GM10248 (cell line): Measurements from ENCODE around the gene CHST3.

Source experiments
- CTCF ChIA-PET: fragments of 300-600 bp; sonication (Branson Sonifier 250); formaldehyde crosslinking; extraction: SDS; loops from one replicate; lab custom pipeline; 2021; ENCODE audit warnings: antibody characterized with exemption; lab: Yijun Ruan, JAX
- POLR2A ChIA-PET: fragments of 350-650 bp; sonication (Branson Sonifier 250); formaldehyde crosslinking; extraction: SDS; loops from one replicate; lab custom pipeline; 2020; ENCODE audit warnings: antibody characterized with exemption; lab: Yijun Ruan, JAX
- DNase-seq: peaks from one replicate; pipeline ENCODE4 v3.0.0; 2012; ENCODE audit errors: extremely low spot score
- TF ChIP-seq, protein P1 (sequence below): IDR thresholded peaks from 2 replicates; pipeline ENCODE4 v1.5.1; 2012; ENCODE audit warnings: mild to moderate bottlenecking, low read depth; ENCODE audit errors: extremely low read depth, missing control alignments, control extremely low read depth

The CHST3 gene

GRCh38 chr10:72061491-72061890 is 97.3 kb downstream of the CHST3 start:
- CTCF ChIA-PET, result interaction anchor here (1.0 to 3.7 kb wide), 9 partner anchors 10 to 164 kb away, joined by 3 to 32 read pairs (median 3); no protein-coding TSS in a partner anchor
- POLR2A ChIA-PET, result no interaction called here
- DNase-seq, result peak; percentile 63
- TF ChIP-seq, protein P1, sequence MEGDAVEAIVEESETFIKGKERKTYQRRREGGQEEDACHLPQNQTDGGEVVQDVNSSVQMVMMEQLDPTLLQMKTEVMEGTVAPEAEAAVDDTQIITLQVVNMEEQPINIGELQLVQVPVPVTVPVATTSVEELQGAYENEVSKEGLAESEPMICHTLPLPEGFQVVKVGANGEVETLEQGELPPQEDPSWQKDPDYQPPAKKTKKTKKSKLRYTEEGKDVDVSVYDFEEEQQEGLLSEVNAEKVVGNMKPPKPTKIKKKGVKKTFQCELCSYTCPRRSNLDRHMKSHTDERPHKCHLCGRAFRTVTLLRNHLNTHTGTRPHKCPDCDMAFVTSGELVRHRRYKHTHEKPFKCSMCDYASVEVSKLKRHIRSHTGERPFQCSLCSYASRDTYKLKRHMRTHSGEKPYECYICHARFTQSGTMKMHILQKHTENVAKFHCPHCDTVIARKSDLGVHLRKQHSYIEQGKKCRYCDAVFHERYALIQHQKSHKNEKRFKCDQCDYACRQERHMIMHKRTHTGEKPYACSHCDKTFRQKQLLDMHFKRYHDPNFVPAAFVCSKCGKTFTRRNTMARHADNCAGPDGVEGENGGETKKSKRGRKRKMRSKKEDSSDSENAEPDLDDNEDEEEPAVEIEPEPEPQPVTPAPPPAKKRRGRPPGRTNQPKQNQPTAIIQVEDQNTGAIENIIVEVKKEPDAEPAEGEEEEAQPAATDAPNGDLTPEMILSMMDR, result peak; percentile 45

- no peak for DNase-seq
- CTCF ChIA-PET, result interaction anchor here (1.0 to 3.7 kb wide), 9 partner anchors 10 to 276 kb away, joined by 3 to 32 read pairs (median 4); no protein-coding TSS in a partner anchor
- TF ChIP-seq, protein P1, result no peak
- POLR2A ChIA-PET, result no interaction called here
Observed at GRCh38 chr10:72061930-72062329, 97.7 kb downstream of the CHST3 start.

DNA sequence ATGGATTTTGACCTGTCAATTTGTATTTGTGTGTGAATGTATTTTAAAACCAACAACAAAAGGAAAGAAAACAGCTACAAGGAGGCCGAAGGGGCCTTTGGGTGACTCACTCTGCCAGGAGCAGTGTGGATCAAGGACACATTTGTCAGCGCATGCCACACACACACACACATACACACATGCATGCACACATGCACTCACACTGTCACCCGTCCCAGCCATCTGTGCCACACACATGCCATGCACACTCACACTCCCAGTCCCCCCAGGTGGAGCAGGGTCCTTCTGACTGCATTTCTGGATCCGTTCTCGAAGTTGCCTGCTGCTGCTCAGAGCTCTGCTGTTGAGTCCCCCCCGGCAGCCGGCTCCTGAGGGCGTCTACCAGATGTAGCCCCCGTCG is 98.2 kb downstream of the CHST3 start:
- POLR2A ChIA-PET, result no interaction called here
- no peak for DNase-seq
- TF ChIP-seq, protein P1, result no peak
- CTCF ChIA-PET, result interaction anchor here (1.0 to 3.7 kb wide), 7 partner anchors 9 to 275 kb away, joined by 3 to 32 read pairs (median 4); no protein-coding TSS in a partner anchor
